Measurements from ENCODE around the gene COL27A1. TPM values are rescaled to one million over a fixed set of nuclear protein-coding genes. Genes with fewer than 3 reads are reported as not detected.

Gene COL27A1
- total RNA-seq, 1 donor from 2014 or later = 8.5 TPM

- H3K4me3 ChIP-seq (ENCODE audit: low read depth, low read length) = no peak overlapping the region
- DNase-seq (ENCODE audit: low read depth) = no peak
- TF ChIP-seq CTCF (conservative IDR thresholded peaks at IDR 0.05; ENCODE audit: low read depth, low read length) = no peak
Measured at GRCh38 chr9:114237781-114238180, 82.4 kb downstream of the COL27A1 start.

- TF ChIP-seq CTCF (conservative IDR thresholded peaks at IDR 0.05; ENCODE audit: low read depth, low read length) = no peak
- no peak for DNase-seq (ENCODE audit: low read depth)
- H3K4me3 ChIP-seq (ENCODE audit: low read depth, low read length) = no peak overlapping the region
Measured at GRCh38 chr9:114238472-114238871, 83.1 kb downstream of the COL27A1 start.

- DNase-seq (ENCODE audit: low read depth) = no peak
- no peak overlapping the region for H3K4me3 ChIP-seq (ENCODE audit: low read depth, low read length)
- peak; percentile 13 for TF ChIP-seq CTCF (conservative IDR thresholded peaks at IDR 0.05; ENCODE audit: low read depth, low read length)
Measured at GRCh38 chr9:114238891-114239875, 83.8 kb downstream of the COL27A1 start.

- no peak for TF ChIP-seq CTCF (conservative IDR thresholded peaks at IDR 0.05; ENCODE audit: low read depth, low read length)
- no peak overlapping the region for H3K4me3 ChIP-seq (ENCODE audit: low read depth, low read length)
- DNase-seq (ENCODE audit: low read depth) = no peak
Measured at GRCh38 chr9:114240216-114240615, 84.9 kb downstream of the COL27A1 start.

GRCh38 chr9:114240647-114241558 lies 85.6 kb downstream of the COL27A1 start:
- H3K4me3 ChIP-seq (ENCODE audit: low read depth, low read length) = no peak overlapping the region
- no peak for TF ChIP-seq CTCF (conservative IDR thresholded peaks at IDR 0.05; ENCODE audit: low read depth, low read length)
- DNase-seq (ENCODE audit: low read depth) = no peak

GRCh38 chr9:114242837-114243236 lies 87.5 kb downstream of the COL27A1 start:
- H3K4me3 ChIP-seq (ENCODE audit: low read depth, low read length) = no peak overlapping the region
- TF ChIP-seq CTCF (conservative IDR thresholded peaks at IDR 0.05; ENCODE audit: low read depth, low read length) = no peak
- no peak for DNase-seq (ENCODE audit: low read depth)

All from epithelial cell of proximal tubule (primary cell).